HuH-7 (cell line): ENCODE results near the gene MYF6.
"Not testable (repeated sequence)": the region's sequence is repeated elsewhere in the genome, so short reads cannot be mapped to it uniquely, and the experiment has no call there.

Experiments used
- DNase-seq: peaks from one replicate; pipeline ENCODE4 v3.0.0; 2011; ENCODE audit warnings: low spot score

MYF6 gene

DNA sequence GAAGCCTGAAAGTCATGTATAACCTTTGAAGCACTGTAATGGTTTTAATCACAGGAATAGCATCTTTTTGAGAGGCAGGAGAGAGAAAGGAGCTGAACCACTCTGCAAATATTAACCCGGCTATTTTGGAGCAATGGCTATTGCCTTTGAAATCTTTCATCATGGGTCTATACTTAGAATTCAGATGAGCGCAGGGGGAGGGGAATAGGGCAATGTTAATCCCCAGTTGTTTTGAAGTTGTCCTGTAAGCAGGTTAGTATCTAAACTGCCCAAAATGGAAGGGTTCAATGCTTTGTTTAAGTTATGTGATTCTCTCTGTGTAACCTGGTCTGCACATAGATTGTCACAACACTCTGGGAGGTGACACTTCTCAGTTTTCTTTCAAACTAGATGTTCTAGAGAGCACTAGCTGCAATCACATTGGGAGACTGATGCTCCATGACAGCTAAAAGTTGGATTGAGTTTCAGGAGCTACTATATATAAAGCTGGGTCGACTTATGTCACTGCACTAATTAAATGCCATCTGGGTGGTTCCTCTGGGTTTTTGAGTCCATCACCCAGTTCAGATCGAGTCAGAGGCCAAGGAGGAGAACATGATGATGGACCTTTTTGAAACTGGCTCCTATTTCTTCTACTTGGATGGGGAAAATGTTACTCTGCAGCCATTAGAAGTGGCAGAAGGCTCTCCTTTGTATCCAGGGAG, at the start of gene MYF6:
Gene MYF6 (plus strand): TSS at position 509 of the 704 bp plus-strand sequence. CDS start 86 bp downstream, at position 595.
- no peak for DNase-seq

DNA sequence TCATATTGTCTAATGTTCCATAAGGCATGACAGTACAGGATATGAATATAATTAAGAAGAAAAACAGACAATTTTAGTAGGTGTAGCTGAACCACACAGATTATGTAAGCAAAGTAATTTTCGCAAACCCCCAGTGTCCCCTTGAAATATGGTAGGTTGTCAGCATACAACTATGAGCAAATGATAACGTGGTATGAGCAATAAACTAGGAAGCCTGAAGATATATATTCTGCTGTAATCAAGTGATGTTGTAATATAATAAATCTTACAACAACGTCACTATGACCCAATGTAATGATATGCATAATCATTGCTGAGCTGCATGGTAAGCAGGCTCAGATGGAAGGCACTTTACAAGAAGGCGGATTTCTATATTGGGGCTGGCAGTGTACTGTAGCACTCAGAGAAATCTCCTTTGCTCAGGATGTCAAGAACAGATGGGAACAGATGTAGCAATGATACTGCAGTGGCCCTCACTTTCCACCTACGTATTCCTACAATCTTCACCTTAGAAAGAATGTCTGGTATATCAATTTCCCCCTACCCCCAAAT, 47.8 kb upstream of the MYF6 start:
- DNase-seq: no peak

DNA sequence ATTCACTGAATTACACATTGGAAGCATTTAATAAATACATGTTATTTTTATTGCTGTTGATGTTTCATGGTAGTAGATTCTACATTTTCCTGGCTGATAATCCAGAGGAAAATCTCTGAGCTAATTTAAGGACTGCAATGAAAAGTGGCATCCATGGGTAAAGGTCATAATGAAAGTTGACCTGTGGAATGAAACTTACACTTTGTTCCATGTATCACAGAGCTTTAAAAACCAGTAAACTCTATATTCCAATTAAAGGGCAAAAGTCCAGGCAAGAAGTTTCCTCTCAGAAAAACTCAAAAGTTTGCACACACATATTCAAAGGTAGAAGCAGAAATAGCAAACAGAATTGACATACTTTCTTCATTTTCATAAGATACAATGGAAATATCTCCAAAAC, 44.8 kb upstream of the MYF6 start:
- no peak for DNase-seq

DNA sequence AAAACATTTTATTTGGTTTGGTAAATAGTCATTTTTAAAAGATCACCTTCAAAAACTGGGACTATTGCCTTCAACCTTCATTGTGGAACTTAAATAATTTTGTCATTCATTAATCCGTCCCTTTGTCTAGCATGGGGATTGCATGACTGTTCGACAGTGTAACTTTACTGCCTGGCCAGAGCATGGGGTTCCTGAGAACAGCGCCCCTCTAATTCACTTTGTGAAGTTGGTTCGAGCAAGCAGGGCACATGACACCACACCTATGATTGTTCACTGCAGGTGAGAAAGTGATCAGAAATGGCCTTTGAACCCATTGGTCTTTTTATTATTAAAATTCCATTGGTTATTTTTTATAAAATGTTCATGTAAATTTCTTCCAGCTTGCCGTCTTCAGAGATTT, 37.2 kb upstream of the MYF6 start:
- no peak for DNase-seq

DNA sequence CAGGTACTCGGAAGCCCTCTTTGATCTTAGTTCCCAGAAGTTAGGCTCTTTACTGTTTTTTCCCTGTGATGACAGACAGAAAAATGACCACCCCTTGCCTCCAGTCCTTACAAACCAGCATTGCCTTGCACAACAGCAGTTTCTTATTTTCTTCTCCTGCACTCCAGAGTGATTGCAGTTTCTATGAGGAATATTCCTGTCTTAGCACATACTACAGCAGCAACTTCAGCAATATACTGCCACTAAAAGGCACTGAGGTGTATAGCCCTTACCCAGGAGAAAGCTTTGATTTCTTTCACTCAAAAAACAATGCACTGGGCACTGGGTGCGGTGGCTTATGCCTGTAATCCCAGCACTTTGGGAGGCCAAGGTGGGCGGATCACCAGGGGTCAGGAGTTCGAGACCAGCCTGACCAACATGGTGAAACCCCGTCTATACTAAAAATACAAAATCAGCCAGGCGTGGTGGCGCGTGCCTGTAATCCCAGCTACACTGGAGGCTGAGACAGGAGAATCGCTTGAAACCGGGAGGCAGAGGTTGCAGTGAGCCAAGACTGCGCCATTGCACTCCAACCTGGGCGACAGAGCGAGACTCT, 31.3 kb upstream of the MYF6 start:
- DNase-seq: not testable (repeated sequence)

DNA sequence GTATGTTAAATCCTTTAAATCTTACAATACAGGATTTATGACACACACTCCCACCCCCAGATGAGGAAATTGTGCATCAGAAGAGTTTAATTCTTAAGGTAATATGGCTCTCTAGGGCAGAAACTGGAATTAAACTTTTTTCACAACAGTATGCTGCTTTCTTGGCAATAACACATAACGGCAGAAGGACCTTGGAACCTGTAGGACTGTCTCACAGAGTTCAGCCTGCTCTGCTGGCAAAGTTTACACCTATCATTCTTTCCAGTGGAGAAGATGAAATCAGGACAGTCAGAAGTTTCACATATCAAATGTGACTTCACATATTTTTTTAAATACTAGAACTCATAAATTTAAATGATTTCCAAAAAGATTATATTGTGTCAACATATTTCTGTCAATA, 30.6 kb upstream of the MYF6 start:
- DNase-seq: no peak

DNA sequence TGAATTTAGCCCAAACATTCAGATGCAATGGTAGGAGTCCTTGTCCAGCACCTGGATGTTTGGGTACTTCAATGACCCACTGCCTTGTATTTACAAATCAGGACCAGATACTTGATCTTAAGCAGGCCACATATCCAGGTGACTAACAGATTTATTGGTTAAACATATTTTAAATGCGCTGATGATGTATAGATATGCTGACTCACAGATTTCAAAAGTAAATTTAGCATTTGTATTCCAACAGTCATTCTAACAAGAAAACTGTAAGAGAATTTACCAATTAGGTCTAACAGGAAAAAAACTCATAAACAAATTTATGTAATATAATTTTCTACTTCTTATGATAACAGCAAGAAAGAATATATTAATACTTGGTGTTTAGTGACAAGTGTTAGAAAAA, 29.4 kb upstream of the MYF6 start:
- no peak for DNase-seq

DNA sequence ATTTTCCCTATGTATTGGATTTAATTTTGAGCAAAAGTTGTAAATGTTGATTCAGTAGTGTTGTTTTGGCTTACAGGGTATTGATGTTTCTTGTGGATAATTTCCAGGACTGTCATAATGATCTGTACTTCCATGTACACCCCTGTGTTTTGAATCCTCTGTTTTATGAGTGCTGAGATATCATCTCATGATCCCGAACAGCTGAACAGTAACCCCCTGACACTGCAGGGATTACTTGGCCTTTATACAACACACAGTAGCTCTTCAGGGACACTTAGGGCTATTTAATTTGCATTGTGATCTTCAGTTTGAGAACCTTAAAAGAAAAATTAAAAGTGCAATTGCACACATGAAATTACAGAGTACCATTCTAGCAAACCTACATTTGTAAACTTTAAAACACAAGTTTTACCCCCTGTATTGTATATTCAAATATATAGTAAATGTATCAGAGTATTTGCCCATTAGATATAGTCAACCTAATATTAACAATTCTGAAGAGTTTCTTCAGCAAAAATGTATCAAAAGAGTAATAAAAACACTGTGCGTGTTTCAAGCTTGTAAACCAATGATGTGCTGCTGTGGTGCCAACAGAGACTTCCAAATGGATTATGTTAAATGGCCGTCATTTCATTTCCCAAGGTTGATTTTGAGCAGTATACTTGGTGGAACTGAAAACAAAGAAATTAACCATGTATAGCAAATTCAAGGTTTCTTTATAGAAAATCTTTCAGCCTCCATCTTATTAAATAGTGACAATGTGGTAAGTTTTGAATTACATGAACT, 27.9 kb upstream of the MYF6 start:
- DNase-seq: no peak

DNA sequence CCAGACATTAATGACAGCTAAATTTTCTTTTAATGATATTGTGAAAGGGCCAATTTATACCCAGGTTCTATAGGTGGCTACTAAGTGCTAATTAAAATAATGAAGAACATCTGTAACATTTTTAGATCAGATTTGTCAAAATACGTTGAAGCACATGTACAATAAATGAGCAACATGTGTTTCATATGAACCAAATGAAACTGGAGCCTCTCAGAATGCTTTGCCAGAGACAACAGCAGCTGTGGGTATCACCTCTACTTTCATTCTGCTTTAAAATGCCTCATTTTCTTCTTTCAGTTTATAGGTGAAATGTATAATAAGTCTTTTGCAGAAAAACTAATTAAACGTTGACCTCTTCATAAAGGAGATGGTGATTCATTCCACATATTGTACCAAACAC, 26.1 kb upstream of the MYF6 start:
- no peak for DNase-seq

DNA sequence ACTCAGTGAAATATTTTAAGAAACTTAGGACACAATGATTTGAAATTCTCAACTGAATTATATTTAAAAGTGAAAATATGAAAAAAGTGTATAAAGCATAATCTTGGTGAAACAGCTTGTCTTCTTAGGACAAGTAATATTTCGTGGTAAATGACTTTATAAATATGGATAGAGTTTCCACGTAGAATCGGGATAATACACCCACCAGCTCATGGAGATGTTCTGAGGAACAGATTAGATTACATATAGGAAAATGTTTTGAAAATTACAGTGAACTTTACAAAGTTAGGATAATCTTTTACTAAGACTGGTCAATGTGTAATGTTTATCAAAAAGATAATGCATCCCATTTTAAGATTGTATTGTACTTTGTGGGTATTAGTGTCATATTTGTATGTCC, 25.6 kb upstream of the MYF6 start:
- DNase-seq: no peak

DNA sequence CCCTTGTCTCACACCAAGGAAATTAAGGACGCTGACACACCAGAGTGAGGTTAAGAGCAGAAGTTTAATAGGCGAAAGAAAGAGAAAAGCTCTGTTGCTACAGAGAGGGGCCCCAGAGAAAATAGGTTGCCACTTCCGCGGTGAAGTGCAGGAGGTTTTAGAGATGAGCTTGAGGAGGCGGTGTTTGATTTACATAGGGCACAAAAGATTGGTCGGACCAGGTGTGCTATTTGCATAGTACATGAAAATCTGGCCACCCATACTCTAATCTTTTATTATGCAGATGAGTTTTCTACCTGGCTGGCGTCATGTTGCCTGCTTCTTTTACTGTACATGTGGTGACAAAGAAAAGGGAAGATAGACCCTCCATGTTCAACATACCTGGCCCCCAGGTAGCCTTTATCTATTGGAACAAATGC, 23.3 kb upstream of the MYF6 start:
- DNase-seq: no peak

DNA sequence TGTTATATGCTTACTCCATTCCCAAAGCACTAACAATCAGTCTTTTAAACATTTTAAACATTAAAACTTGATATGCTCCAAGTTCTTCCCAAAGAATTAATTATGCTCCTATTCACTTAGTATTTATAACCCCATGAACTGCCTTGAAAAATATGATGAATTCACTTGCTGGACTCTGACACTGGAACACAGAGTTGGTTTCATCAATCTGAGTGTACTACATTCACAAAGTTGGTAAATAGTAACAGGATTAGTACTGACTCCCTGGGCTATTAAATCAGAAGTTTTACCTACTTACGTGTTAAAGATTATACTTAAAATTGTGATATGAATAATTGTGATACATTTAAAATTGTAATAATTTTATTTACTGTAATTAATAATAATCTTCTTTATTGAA, 17.3 kb upstream of the MYF6 start:
- no peak for DNase-seq

DNA sequence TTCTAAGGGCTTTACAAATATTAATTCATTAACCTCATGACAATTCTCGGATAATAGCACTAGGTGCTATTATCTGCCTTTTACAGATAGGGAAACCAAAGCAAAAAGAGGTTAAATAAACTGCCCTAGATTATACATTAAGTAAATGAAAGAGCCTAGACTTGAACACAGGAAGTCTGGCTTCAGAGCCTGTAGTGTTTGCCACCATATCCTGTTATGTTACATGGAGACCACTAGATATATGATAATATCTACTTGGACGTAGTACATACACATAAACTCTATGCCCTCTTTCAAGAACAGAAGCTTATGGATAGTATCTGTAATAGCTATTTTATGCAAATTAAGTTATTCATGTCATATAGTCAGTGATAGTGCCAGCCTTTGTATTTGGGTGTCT, 16.9 kb upstream of the MYF6 start:
- no peak for DNase-seq

DNA sequence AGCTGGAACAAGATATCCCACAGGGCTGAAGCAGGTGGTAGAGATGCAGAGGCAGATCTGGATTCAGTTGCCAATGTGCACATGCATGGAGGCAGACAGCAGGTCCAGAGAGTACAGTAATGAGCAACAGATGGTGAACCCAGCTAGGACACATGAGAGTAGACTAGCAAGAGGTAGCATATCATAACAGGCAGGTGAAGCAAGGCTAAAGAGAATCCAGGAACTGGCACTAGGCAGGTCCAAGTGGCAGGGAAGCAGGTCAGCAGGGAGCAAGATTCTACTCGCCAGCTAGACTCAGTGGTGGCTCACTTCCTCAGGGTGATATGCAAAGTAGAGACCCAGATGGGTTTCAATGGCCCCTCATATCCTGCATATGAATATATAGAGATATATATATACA, 15.3 kb upstream of the MYF6 start:
- DNase-seq: no peak

DNA sequence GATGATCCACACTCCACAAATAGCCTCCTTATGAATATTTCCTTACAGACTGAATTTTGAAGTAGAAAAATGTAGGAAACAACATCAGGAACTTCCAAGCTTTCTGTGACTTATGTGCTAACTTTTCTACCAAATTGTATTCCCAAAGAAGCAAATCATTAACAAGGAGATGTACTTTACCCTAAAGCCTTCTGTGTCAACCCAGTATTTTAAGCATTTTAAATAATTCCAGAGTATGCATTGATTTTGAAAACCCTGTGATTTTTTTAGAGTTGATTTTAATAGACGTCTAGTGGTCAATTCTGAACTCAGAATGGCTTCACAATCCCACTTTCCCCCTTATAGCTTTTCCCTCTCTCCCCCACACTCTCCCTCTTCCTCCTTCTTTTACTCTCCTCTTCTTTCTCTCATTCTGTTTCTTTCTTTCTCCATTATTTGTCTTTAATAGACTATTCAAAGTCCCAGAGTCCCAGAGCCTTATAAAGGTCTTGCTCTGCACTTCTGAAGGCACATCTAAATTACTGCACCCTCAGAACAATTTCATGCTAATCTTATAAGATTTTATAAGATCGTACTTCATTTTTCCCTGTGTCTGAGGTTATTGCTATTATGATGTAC, 10.1 kb upstream of the MYF6 start:
- DNase-seq: no peak

DNA sequence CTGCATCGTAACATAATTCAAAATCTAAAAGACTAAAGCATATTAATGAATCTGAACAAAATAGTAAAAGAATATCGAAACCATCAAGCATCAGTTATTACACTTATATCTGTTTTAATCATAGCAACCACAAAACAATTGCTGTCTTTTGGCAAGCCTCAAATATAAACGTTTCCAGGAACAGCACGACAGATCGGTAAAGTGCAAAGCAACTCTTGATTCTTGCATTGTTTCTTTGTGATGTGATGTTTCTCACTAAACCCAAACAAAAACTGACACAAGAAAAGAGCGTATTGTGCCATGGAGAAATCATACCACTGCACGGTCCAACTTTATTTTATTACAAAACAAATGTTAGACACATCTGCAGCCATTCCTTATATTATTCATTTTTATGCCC, 9.2 kb upstream of the MYF6 start:
- DNase-seq: no peak

DNA sequence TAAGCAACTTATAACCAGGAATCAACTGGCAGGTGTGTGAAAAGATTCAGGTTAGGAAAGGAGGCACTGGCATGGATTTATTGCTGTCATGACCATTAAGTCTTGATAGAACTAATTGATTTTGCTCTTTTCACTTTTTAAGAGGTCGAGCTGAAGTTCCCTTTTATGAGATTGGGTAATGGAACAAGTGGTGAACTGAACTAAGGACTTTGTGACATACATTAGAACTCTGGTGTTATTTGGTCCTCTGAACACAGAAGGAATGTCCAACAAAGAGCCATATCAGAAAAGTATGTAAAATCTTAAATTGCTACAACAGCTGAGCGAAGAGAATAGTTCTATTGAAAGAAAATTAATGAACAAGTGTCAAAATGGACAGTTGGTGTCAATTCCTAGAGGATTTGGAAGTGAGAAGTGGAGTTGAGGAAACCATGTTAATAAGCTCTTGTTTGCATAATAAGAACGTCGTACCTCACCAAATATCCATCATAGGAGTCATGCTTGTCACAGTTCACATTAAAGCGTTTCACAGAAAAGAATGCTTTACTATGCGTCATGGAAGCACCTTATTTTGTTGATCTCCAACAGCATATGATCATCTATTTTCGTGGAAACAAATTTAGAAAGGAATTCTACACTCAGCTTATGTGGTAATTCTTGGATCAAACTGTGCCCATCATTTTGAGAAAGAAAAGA, 8.4 kb upstream of the MYF6 start:
- no peak for DNase-seq

DNA sequence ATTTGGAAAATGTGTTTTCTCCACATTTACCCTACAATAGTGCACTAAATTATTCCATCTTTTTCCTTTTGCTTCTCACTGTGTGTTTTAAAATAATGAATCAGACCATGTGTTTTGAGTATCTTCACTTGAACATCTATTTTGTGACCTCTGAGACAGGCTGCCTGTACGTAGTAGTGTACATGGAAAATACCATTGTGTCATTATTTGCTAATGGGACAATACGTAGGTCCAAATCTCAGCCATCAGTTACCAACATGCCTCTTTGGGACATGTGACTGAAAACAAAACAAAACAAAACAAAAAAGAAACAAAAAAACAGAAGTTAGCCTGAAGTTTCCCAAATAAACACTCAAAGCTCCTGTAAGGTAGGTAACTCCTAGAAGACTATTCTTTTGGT, 7.1 kb upstream of the MYF6 start:
- no peak for DNase-seq

DNA sequence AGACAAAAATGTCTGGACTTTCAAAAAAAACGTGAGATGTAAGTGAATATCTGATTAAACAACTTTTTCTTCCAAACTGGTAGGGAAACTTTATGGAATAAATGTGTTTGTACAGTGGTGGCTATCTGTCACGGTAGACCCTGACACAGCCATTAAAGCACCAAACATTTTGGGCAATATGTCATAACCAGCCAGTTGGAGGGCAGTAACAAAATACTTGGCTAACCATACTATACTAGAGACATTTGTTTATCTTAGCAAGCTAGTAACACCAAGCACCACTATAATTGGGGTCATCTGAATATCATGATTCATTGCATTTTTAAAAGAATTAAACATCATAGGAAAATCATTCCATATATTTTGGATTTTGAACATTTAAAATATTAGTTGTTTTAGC, 6.0 kb upstream of the MYF6 start:
- DNase-seq: no peak

DNA sequence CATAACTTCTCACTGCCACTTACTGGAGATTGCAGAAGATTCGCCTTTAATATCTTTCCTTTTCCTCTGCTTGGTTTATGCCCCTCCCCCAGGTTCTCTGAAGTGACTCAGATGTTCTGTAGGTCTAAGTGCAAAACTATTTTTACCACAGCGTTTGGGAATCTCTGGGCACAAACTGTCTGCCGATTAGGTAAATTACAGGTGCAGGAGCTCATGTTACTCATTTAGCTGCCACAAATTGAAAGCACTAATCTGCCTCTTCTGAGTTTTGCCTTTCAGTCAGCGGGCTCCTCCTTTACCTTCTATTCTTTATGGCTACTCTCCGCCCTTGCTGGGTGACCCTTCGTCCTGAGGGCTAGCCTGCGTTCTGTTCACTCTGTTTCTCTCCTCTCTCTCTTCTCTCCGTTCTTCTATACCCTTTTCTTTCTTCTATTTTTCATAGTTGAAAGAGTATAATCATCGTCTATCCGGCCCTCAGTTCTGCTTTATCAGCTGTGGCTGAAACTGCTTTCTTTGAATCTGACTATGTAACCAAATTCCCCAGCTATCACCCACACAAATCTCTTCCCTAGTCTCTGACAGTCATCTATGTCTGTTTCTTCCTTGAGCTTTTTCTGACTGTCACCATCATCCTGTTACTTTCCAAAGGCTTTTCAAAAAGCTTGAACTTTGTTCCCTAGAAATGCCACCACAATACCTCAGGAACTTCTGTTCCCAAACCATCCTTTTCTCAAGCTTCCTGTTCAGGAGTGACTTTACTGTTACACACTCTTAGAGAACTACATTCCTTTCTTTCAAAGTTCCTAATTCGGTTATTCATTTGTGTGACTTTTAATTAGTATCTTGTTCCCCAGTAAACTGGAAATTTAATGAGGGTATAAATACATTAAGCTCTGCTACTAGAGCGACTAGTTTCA, 4.3 kb upstream of the MYF6 start:
- DNase-seq: peak; percentile 23

DNA sequence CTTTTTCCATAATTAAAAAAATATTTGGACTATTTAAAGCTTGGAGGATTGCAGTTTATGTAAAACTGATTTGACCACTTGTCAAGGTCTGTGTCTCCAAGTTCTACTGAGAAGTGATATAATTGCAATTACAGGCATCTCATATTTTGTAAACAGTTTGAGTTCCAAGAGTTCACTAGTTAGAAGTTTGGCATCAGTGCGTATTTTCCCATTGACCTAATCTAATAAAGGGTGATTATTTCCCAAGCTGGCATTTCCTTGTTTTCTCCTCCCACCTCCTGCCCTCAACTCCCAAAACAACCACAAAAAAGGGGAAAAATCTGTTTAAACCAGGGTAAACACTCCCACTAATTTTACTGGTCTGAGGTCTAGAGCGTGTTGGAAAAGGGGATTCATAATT, 3.0 kb upstream of the MYF6 start:
- no peak for DNase-seq
